GM12891 (cell line): Measurements from ENCODE around the gene NELL2.
"Not testable (repeated sequence)": the region's sequence is repeated elsewhere in the genome, so short reads cannot be mapped to it uniquely, and the experiment has no call there.

Experiments
- DNase-seq: peaks from one replicate; pipeline ENCODE4 v3.0.0; 2011; ENCODE audit warnings: low spot score; ENCODE audit not compliant: insufficient read length
- FAIRE-seq: peaks from 2 replicates; lab custom pipeline; 2011; peaks lifted over from hg19 to GRCh38; lab: Jason Lieb, UNC
- PAX5 ChIP-seq: IDR thresholded peaks from 2 replicates; pipeline ENCODE4 v1.6.1; 2011; ENCODE audit warnings: low read length, moderate library complexity, mild to moderate bottlenecking; ENCODE audit not compliant: insufficient read depth, severe bottlenecking
- POLR2A ChIP-seq: IDR thresholded peaks from 2 replicates; pipeline ENCODE4 v1.6.1; 2011; ENCODE audit warnings: low read depth, low read length, control low read depth
- POLR2AphosphoS5 ChIP-seq: IDR thresholded peaks from 2 replicates; pipeline ENCODE4 v1.6.1; 2011; ENCODE audit warnings: low read depth, low read length, control low read depth
- POU2F2 ChIP-seq: IDR thresholded peaks from 2 replicates; pipeline ENCODE4 v1.6.1; 2011; ENCODE audit warnings: low read depth, mild to moderate bottlenecking, control low read depth, low read length, moderate library complexity
- SPI1 ChIP-seq: IDR thresholded peaks from 2 replicates; pipeline ENCODE4 v1.6.1; 2011; ENCODE audit warnings: low read depth, low read length, control low read depth
- TAF1 ChIP-seq: IDR thresholded peaks from 2 replicates; pipeline ENCODE4 v1.6.1; 2011; ENCODE audit warnings: low read depth, low read length, control low read depth

Gene NELL2

GRCh38 chr12:44848703-44849085 is 27.4 kb downstream of the NELL2 start:
- TF ChIP-seq POLR2A = no peak
- TF ChIP-seq POU2F2 = 0 out of 2 replicates have a peak, but pooled peaks have one; percentile 45
- DNase-seq (no peak), FAIRE-seq (no peak)

DNA sequence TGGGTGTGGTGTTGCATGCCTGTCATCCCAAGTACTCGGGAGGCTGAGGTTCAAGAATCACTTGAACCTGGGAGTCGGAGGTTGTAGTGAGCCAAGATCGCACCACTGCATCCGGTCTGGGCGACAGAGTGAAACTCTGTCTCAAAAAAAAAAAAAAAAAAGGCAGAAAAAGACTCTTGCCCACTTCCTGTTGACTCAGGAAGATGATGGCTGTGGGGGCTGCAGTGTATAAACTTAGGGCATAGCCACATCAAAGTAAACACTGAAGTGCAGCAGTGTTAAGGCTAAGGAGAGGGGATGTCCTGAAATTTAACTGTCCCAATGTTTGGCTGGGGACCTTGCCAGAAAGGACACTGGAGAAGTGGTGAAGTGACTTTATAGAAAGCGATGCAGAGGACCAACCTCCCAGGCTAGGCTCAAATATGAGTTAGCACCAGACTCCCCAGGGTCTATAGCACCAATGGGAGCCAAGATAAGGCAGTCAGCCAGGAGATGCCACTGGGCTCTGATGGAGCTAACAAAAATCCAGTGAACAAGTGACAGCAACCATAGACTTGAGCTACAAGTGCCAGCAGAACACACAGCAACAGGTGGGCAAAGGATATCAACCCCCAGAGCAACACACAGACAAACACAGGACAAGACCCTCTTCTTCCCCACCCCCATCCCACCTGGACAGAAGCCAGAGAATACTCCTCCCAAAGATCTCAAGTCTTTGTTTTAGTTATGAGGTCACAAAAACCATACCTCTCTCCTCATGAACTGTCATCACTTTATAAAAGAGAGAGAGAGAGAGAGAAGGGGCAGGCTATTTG is 28.0 kb downstream of the NELL2 start:
- TF ChIP-seq TAF1 = no peak
- TF ChIP-seq POLR2A = no peak
- TF ChIP-seq SPI1 = no peak
- no peak for TF ChIP-seq PAX5
- TF ChIP-seq POU2F2 = no peak
- no peak for TF ChIP-seq POLR2AphosphoS5
- no peak for DNase-seq
- peak; percentile 79 for FAIRE-seq

DNA sequence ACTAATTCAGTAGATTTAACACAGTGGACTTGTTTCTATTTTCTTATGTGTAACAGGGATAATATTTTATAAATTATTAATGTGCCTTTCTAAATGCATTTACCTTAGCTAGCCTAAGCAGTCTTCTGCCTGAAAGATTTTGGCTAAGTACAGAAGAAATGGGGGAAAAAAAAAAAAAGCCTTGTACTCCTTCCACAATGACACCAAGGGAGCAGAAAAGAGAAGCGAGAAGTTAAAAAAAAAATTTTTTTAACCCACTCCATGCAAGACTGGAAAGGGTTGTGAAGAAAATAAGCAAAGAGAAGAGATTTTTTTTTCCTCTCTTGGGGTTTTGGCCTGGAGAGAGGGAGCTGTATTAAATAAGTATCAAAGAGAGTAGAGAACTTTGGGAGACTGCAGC is 28.7 kb downstream of the NELL2 start:
- TF ChIP-seq TAF1 (no peak), POLR2AphosphoS5 (no peak), POU2F2 (no peak), POLR2A (no peak), SPI1 (no peak), PAX5 (no peak)
- DNase-seq (no peak), FAIRE-seq (no peak)

GRCh38 chr12:44846826-44847225 is 29.3 kb downstream of the NELL2 start:
- FAIRE-seq (no peak), DNase-seq (no peak)
- no peak for TF ChIP-seq SPI1
- TF ChIP-seq TAF1 = no peak
- TF ChIP-seq POLR2A = no peak
- TF ChIP-seq PAX5 = no peak
- TF ChIP-seq POU2F2 = no peak
- TF ChIP-seq POLR2AphosphoS5 = no peak

DNA sequence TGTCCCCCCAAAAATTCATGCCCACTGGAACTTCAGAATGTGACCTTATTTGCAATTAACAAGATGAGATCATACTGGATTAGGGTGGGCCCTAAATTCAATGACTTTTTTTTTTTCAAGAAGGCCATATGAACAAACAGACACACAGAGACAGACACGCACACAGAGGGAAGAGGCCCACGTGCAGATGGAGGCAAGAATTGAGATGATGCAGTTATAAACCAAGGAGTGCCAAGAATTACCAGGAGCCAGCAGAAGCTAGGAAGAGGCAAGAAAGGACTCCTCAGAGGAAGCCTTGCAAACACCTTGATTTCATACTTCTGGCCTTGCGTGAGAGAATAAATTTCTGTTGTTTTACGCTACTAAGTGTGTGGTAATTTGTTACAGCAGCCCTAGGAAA is 33.4 kb downstream of the NELL2 start:
- no peak for DNase-seq
- no peak for TF ChIP-seq POU2F2
- TF ChIP-seq TAF1 = no peak
- TF ChIP-seq POLR2A = no peak
- no peak for TF ChIP-seq PAX5
- no peak for TF ChIP-seq POLR2AphosphoS5
- no peak for TF ChIP-seq SPI1
- no peak for FAIRE-seq

DNA sequence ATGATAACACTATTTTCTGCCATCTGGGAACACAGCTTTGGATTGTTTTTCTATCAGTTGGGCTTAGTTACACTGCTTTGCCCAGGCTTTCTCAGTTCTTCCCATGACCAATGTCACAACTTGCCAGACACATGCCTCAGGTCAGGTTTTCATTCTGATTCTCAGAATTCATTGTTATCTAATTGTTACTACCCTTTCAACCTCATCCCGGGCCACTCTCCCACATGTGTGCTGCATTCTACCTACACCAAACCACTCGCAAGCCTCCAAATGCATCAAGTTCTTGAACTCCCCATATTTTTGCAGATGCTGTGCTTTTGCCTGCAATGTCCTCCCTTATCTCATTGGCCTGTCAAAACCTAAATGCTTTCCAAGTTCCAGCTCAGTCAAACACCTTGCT is 36.3 kb downstream of the NELL2 start:
- no peak for FAIRE-seq
- TF ChIP-seq TAF1 = no peak
- TF ChIP-seq POLR2AphosphoS5 = no peak
- TF ChIP-seq POLR2A = no peak
- no peak for DNase-seq

GRCh38 chr12:44837114-44837755 is 38.9 kb downstream of the NELL2 start:
- TF ChIP-seq PAX5 = no peak
- FAIRE-seq (no peak), DNase-seq (no peak)

- FAIRE-seq = no peak
- DNase-seq = no peak
- TF ChIP-seq SPI1 (no peak), POU2F2 (no peak), POLR2AphosphoS5 (no peak), PAX5 (no peak), POLR2A (no peak), TAF1 (no peak)
Measured at GRCh38 chr12:44835641-44836379, 40.3 kb downstream of the NELL2 start.

DNA sequence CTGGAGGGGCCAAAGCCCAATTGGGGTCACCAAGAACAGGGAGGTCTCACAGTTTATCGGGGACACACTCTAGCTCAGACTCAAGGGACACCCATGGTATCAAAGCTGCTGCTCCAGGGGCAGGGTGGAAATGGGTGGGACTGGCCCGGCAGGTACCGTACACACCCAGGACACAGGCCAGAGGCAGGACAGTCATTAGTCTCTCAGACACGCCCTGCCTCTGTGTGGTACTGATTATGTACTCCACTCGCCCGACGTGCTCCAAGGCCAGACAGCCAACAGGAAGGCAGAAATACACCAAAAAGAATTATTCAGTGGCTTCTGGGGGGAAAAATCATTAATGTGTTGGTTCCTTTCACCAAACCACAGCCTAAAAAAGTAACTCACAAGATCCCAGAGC is 41.1 kb downstream of the NELL2 start:
- DNase-seq = not testable (repeated sequence)
- peak; percentile 63 for FAIRE-seq

- TF ChIP-seq TAF1 (no peak), POU2F2 (no peak)
- FAIRE-seq (no peak), DNase-seq (no peak)
Measured at GRCh38 chr12:44833561-44833960, 42.6 kb downstream of the NELL2 start.
